Activated T-helper 9 cell treated with anti-CD3 and anti-CD28 coated beads, Interleukin-2, amount 50 U/mL, for 16 hours (primary cell): ENCODE results near the gene MAP3K13.

Experiments
- DNase-seq: peaks from one replicate; pipeline ENCODE4 v3.0.0-alpha.2; 2020; ENCODE audit warnings: low read depth

The MAP3K13 gene, protein sequence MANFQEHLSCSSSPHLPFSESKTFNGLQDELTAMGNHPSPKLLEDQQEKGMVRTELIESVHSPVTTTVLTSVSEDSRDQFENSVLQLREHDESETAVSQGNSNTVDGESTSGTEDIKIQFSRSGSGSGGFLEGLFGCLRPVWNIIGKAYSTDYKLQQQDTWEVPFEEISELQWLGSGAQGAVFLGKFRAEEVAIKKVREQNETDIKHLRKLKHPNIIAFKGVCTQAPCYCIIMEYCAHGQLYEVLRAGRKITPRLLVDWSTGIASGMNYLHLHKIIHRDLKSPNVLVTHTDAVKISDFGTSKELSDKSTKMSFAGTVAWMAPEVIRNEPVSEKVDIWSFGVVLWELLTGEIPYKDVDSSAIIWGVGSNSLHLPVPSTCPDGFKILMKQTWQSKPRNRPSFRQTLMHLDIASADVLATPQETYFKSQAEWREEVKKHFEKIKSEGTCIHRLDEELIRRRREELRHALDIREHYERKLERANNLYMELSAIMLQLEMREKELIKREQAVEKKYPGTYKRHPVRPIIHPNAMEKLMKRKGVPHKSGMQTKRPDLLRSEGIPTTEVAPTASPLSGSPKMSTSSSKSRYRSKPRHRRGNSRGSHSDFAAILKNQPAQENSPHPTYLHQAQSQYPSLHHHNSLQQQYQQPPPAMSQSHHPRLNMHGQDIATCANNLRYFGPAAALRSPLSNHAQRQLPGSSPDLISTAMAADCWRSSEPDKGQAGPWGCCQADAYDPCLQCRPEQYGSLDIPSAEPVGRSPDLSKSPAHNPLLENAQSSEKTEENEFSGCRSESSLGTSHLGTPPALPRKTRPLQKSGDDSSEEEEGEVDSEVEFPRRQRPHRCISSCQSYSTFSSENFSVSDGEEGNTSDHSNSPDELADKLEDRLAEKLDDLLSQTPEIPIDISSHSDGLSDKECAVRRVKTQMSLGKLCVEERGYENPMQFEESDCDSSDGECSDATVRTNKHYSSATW

DNA sequence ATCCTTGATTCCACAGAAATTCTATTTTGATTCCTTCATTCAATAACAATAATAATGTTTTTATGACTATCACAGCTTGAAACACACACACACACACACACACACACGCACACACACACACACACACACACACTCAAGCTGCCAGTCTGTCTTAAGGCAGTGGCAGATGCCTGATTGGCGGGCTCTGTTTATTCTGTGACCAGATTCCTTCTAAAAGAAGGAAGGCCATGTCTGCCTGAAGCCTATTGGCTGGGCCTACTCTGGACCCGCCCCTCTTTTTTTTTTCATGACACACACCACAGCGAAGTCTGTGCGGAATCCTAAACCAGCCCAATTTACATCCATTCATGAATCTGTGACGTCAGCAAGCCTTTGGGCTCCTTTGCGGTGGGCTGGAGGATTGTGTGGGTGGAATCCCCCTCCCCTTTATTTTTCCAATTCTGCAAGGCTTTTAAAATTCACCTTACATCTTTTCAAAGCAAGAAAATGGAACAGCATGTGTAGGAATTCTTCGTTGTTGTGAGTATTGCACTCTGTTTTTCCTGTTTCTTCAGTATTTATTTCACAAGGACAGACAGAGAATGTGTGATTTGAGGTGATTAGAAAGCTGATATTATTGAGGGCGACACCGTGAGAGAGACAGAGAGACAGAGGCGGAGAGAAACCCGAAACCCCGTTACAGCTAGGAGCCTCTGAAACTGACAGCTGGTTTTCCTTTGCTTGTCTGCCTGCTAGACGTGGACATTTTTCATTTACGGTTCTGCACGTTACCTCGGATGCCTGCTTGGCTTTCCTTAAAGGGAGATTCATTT, at the start of gene MAP3K13:
Gene MAP3K13, plus strand, starts transcription at position 287 of the 812 bp plus-strand sequence. CDS start 65,446 bp downstream, outside the sequence.
- no peak for DNase-seq

DNA sequence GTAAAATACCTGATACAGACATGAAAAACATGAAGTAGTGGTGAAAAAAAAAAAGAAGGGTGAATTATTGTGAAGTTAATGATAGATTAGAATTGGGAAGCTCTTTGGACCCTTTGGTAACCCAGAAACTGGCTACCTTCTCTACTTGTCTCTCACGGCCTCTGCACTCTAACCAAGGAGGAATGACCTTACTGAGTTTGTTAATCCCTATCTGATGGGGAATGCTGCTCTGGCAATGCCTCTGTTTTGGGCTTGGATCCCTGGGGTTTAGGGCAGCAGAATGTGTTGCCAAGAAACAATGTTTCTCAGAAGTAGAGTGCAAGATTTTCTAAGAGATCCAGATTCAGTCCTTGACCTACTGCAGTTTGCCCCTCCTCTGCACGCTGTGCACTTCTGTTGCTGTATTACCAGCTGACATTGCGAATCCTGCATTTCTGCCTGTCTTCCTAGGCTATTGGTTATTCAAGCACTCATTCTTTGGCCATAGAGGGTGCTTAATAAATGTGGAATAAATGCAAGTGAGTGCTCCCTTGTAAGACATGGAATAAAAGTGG, 49.2 kb upstream of the MAP3K13 start:
- no peak for DNase-seq

DNA sequence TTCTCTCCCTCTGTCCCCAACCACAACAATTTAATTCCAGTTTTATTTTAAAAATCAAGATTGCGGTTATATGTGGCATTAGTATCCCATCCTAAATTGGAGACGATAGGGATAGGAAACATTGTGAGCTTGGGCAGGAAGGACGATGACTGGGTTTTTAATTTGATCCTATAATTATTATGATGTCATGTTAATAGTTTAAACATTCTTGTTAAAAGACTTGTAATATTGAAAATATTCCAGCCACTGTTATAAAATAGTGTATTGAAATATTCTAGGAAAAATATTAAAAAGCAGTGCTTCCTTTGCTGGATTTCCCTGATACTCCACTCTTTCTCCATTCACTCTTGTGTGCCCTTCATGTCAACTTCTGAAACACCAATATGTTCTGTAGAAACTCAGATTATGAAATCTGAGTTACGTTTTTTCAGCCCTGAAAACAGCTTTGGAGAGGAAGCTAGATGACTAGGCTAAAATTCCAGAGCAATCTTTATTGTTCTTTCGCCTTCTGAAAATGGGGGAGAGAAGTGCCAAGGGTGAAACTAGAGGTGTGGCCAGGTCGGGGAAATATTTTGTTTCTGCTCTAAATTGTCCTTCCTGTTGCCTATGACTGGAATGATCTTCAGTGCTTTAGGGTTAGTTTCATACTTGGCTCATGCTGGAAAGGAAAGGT, 46.1 kb upstream of the MAP3K13 start:
- no peak for DNase-seq

DNA sequence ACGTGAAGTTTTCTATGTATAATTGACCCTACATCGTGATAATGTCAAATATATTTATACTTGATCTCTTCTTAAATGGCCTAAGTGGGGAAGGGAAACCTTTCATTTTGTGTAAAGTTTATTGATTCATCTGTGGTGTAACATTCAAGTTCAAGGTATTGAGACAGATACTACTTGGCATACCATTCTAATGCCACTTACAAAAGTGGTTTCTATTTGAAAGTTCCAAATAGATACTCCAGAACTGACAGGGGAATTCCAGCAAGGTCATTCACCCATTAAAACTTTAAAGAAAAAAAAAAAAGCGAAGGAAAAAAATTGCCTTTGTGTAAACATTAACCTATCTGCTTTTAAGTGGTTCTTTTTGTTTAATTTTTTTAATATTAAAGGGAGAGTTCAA, 45.3 kb upstream of the MAP3K13 start:
- DNase-seq: no peak

DNA sequence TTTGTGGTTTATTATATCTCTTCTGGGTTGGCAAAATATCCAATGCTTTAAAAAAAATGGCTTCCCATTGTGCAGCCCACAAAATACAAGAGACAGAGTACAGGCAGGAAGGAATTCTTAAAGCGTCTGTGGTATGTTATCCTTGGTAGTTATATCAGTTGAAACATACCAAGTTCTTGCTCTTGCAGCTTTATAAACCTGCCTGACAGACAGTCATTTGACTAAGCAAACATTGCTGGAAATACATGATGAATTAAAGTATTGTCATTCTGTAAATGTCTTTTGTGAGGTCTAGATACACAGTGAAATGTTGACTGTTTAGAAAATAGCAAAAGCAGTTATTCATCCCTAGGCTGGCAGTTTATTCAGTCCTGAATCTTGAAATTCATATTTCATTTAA, 44.8 kb upstream of the MAP3K13 start:
- DNase-seq: no peak

DNA sequence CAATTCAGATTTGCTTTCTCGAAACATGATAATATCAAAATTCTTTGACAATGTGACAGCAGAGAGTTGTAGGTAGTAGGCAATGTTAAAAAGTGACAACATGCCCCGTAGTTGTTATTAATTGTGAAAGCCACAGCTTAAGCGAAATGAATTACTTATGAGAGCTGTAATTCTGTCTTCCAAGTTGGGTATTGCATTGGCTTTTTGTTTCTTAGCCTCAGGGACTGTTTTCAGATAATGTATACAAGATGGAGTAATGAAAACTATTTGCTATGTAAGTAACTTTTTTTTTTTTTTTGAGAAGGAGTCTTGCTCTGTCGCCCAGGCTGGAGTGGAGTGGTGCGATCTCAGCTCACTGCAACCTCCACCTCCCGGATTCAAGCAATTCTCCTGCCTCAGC, 43.1 kb upstream of the MAP3K13 start:
- no peak for DNase-seq

DNA sequence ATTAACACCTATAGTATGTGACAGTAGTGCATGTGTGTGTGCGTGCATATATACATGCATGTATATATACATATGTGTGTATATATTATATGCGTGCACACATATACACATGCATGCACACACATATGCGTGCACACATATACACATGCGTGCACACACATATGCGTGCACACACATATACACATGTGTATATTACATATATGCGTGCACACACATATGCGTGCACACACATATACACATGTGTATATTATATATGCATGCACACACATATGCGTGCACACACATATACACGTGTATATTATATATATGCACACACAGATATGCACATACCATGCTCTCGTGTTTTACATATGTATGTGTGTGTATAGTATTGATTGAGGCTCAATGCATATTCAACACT, 42.0 kb upstream of the MAP3K13 start:
- no peak for DNase-seq

DNA sequence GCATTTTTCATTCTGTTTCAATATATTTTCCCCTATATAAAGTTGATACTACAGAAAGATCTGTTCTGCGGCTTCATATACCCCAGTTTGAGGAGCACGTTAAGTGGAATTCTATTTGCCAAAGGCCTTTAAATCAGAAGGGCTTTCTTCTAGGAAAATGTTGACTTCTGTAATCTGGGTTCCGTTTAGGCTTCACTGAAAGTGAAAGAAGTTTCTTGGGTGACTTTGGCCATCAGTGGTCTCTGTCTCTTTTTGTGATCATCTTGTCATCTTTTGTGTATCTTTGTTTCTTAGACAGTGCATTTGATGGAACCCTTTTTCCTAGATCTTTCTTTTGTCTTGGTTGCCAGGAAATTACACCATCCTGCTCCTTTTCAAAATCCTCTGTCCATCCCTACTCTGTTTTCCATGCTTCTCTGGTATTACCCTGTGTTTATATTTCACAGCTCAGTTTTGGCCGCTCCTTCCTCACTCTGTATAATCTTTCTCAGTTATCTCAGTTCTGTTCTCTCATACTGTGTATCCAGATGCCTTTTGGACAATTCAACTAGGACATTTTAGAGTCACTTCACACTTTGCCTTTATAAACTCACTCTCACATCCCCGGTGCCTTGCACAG, 40.7 kb upstream of the MAP3K13 start:
- no peak for DNase-seq

DNA sequence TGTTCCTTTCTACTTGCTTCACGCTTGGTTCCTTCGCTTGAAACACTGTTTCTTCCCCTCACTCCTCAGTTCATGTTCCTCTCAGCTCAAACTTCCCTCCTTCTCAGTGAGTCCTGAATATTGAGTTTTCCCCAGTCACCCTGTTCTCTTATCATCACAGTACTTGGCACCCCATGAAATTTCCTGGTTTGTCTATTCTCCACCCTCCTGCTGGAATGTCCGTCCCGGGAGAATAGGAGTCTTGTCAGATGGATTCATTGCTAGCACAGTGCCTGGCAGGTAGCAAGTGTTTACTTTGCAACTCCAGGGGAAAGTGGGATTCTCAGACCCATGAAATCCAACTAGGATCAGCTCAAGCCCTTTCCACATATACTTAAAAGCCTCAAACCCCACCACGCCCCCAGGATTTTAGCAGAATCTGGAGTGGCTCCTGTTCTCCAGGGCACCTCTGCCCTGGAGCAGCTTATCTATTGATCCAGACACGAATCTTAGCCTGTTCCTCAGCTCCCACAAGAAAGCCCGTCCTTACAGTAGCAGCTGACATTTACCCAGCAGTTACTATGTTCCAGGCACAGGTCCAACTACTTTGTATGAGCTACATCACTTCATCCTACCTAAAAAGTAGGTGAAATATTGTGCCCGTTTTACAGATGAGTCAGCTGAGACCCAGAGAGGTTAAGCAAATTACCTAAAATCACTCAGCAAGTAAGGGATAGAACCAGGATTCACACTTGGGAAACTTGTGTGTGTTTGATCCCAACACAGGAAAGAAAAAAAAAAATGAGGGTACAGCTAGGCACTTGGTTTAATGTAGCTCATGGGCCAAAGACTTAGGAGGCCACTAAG, 36.8 kb upstream of the MAP3K13 start:
- DNase-seq: no peak

DNA sequence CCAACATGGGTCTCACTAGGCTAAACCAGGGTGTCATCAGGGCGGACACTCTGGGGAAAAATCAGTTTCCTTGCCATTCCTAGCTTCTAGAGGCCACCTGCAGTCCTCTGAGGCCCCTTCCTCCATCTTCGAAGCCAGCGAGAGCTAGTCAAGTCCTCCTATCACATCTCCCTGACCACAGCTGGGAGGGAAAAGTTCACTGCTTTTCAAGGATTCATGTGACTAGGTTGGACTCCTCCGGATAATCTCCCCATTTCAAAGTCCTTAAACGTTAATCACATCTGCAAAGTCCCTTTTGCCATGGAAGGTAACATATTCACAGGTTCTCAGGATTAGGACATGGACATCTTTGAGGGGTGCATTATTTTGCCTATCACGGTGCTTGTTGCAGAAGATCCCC, 35.9 kb upstream of the MAP3K13 start:
- no peak for DNase-seq

DNA sequence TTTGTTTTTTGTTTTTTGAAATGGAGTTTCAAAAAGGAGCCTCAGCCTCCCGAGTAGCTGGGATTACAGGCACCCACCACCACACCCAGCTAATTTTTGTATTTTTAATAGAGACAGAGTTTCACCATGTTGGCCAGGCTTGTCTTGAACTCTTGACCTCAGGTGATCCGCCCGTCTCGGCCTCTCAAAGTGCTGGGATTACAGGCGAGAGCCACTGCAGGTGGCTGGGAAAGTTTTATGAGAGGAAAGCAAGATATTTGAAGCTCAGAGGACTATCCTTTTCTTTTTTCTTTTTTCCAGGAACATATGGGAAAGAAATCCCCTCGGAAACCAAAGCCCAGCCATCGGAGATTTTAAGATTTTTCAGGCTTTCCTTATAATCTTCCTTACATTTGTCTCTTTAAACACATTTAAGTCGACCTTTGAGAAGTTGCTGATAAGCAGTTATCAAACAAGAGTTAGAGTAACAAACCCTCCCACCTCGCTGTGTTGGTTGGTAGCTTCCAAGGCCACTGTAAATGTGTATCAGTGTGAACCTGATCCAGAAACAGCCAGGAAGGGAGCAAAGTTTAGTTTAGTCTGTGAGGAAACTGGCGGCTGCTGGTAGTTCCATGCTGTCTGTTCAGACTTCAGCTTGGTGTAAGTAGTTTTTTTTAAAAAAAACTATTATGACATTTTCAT, 34.5 kb upstream of the MAP3K13 start:
- DNase-seq: no peak

DNA sequence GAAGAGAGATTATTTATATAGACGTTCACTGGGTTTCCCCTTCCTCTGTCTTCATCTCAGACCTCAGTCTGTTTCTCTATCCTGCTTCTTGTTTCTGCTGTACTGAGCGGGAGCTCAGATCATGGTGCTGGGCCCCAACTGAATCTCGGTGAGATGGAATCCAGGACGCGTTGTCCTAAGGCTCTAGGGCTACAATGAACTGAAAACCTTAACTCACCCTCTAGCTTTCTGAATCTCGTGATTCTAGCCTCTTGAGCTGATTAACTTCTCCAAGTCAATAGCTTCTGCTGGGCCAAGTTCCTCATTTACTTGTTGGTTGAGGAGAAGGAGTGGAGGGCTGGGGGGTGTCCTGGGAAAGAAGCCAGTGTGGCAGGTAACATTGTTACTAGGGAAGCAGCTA, 32.7 kb upstream of the MAP3K13 start:
- no peak for DNase-seq

DNA sequence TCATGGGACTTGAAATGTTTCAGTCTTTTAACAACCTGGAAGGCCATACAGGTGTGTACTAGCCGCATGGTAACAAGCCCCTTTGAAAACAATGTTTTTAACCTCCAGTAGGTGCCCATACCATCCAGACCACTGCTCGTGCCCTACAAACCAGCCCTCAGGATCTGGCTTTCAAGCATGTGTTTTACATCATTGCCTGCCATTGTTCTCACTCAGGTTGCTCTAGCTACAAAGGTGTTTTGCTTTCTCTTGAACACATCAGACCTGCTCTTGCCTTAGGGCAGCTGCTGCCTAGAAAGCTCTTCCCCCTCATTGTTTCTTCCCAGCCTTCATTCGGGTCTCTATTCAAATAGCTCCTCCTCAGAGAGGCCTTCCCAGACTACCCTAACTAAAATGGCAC, 32.3 kb upstream of the MAP3K13 start:
- DNase-seq: no peak

DNA sequence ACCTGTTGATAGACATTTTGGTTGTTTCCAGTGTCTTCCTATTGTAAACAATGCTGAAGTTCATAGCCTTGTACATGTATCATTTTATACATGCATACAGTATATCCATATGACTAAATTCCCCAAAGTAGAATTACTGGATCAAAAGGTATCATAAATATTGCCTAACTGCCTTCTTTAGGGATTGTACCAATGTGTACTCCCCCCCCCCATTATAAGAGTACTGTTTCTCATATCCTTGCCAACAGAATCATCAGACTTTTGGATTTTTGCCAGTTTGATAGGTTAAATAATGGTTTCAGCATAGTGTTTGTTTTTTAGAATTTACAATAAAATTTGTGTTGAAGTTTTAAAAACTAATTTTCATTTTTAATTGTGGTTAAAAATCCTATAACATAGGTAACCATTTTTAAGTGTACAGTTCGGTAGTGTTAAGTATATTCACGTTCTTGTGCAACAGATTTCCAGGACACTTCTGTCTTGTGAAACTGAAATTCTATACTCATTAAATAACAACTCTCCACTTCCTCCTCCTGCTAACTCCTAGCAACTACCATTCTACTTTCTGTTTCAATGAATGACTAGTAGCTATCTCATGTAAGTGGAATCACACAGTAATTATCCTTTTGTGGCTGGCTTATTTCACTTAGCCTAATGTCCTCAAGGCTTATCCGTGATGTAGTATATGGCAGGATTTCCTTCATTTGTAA, 30.8 kb upstream of the MAP3K13 start:
- DNase-seq: no peak

DNA sequence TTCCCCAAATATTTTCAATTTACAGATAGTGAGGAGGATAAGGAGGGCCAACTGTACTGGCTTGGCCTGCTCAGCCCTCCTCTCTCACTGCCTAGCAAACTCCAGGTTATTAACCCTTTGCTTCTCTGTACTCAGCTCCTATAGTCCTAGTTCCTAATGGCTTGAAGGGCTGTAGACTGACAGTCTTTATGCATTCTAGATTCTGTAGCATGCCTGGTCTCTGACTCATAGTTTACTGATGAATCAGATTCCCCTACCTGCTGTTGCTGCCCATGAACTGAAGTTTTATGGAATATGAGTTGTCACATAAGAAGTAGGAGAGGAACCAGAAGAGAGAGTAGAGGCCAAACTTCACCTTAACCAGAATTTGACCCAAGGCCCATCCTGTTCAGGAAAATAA, 27.1 kb upstream of the MAP3K13 start:
- no peak for DNase-seq

DNA sequence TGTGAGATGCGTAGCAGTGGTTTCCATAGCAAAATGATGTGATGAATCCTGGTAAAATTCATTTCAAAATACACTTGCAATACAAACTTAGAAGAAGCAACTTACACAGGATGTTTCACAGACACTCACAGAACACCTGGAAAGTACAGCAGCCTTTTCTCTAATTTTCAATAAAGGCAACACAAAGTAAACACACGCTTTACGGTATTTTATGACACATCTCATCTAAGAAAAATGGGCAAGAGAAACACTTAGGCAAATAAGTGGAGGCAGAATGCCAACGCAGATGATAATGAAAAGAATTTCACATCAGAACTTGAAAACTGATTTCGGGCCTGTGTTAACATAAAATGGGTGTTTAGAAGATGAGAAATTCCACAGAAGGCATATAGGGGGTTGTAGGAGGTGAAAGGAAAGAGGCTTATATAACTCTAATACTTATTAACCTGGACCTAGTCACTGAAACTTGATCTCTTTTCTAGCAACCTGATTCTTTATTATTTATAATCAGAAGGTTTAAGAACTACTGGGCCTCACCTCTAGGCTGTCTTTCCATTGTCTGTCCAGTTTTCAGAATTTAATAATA, 25.6 kb upstream of the MAP3K13 start:
- DNase-seq: no peak

DNA sequence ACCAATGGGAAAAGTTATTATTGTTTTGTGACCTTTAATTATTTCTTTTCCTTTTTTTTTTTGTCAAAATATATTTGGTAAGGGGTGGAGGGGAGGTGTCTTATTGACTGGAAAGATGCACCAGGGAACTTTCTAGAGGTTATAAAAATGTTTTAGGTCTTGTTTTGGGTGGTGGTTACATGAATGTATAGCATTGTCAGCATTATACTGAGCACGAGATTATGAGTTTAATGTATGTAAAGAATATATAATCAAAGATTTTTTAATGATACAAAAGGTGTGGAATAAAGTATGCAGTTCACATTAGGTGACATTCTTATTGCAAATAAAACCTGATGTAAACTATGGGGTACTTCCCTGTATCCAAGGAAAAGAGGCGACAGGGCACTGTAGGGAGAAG, 23.0 kb upstream of the MAP3K13 start:
- no peak for DNase-seq

DNA sequence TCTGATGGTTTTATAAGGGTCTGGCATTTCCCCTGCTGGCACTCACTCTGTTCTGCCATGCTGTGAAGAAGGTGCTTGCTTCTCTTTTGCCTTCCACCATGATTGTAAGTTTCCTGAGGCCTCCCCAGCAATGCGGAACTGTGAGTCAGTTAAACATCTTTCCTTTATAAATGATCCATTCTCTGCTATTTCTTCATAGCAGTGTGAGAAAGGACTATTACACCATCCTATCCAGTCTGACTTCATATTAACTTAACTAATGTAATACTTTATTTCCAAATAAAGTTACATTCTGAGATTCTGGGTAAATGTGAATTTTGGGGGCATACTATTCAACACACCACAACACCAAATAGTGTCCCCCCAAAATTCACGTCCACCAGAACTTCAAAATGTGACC, 22.2 kb upstream of the MAP3K13 start:
- no peak for DNase-seq
